HG03457 (cell line): ENCODE measurements around the gene DDX56.
"Not testable (repeated sequence)": the region's sequence is repeated elsewhere in the genome, so short reads cannot be mapped to it uniquely, and the experiment has no call there.

Source experiments
- ATAC-seq: cut with Tn5 transposase; IDR thresholded peaks from one replicate; pipeline ENCODE4 v1.9.1; 2021; ENCODE audit warnings: moderate number of reproducible peaks; ENCODE audit not compliant: unreplicated experiment

Gene DDX56

DNA sequence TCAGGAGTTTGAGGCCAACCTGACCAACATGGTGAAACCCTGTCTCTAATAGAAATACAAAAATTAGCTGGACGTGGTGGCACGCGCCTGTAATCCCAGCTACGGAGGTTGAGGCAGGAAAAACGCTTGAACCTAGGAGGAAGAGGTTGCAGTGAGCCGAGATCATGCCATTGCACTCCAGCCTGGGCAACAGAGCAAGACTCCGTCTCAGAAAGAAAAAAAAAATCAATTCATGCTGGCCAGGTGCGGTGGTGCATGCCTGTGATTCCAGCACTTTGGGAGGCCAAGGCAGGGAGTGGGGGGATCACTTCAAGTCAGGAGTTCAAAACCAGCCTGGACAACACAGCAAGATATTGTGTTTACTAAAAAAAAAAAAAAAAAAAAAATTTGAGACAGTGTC lies 23.5 kb upstream of the DDX56 start:
- ATAC-seq, result not testable (repeated sequence)

DNA sequence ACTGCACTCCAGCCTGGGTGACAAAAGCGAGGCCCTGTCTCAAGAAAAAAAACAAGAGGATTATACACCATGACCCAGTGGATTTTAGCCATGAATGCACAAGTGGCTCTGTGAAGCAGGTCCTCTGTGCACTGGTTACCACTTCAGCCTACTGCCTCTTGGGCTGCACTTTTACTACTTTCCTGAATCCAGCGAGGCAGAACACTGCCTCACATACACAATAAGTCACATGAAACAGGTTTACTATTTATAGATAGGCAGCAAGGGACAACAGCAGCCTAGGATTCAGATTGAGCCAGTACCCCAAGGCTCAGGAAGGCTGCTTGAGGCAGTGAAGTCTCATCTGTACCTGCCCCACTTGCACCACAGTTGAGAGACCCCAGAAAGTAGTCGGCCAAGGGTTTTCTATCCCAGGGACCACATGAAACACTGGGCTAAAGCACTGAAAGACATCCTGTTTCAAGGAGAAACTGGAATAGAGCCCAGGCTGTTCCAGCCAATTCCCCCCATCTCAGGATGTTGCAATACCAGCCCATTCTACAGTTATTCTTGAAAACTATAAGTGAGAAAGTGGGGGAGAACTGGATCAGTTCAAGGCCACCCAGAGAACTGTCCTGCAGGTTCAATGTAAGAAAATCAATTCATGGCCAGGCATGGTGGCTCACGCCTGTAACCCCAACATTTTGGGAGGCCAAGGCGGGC lies 22.4 kb upstream of the DDX56 start:
- no peak for ATAC-seq

GRCh38 chr7:44590910-44591309 lies 17.2 kb upstream of the DDX56 start:
- no peak for ATAC-seq

DNA sequence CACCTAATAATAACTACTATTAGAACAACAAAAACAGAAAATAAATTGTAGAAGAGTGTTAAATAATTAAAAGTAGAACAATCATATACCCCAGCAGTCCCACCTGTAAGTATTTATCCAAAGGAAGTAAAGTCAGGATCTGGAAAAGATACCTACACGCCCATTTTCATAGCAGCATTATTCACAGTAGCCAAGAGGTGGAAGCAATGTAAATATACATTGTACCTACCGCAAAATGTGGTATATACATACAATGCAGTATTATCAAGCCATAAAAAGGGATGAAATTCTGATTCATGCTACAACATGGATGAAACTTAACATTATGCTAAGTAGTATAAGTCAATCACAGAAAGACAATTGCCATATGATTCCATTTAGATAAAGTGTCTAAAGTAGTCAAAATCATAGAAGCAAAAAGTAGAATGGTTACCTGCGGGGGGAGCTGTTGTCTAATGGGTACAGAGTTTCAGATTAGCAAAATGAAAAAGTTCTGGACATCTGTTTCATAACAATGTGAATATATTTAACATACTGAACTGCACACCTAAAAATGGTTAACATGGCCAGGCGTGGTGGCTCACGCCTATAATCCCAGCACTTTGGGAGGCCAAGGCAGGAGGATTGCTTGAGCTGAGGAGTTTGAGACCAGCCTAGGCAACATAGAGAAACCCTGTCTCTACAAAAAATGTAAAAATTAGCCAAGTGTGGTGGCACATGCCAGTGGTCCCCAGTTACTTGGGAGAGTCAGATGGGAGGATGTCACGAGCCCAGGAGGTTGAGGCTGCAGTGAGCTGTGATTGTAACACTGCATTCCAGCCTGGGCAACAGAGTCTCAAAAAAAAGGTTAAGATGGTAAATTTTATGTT lies 14.4 kb upstream of the DDX56 start:
- no peak for ATAC-seq

DNA sequence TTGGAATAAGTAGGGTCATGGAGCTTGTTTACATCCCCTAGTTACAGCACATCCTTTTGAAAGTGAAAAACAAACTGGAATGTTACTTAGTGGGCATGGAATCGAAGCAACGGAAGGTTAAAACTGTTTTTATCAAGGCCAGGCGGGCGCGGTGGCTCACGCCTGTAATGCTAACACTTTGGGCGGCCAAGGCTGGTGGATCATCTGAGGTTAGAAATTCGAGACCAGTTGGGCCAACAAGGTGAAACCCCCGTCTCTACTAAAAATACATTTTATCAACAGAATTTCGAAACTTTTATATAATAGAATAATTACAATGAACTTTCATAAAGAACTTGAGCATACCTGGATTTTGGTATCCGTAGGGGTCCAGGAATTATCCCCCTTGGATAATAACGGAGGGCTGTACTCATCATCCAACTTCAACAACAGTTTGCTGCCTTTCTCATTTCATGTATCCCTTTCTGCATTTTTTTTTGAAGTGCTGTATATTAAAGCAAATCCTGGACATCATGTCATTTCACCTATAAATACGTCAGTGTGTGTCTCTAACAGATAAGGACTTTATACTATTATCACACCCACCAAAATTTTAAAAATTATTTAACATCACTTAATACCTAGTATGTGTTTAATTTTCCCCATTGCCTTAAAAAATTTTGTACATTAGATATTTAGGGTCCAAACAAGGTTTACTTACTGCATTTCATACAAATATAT lies 9.6 kb upstream of the DDX56 start:
- no peak for ATAC-seq

DNA sequence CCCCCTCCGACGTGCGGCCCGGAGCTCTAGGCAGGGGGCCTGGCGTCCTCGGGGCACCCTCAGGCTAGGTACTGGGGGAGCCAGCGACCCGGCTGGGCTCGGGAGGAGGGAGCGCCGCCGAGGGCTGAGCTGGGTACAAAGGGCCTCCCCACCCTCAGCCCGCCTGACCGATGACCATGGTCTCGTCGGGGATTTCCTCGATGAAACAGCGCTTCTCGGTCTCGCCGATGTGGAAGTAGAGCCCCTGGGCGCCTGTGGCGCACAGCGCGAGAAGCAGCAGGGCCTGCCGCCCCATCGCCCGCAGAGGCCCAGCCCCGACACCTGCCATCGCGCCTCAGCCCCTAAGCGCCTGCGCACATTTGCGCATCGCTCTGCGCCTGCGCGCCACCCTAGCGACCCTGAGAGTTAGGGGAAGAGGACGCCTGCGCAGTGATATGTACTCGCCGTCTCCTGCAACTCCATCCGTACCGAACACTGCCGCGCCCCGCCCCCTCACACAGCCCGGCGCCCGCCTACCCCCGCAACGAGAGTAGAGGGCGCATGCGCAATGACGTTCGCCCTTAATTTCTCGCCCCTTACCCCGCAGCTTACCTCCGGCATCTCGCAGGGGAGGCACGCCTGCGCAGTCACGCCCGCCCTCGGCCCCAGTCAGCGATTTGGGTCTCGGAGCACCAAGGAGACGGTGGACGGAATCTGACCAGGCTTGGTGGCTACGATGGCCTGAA lies 8.3 kb upstream of the DDX56 start, which contains the start of gene TMED4:
TMED4 (minus strand) TSS at position 353 of the 725 bp plus-strand sequence; CDS start at position 328, 25 bp downstream.
- ATAC-seq, result peak; percentile 68

DNA sequence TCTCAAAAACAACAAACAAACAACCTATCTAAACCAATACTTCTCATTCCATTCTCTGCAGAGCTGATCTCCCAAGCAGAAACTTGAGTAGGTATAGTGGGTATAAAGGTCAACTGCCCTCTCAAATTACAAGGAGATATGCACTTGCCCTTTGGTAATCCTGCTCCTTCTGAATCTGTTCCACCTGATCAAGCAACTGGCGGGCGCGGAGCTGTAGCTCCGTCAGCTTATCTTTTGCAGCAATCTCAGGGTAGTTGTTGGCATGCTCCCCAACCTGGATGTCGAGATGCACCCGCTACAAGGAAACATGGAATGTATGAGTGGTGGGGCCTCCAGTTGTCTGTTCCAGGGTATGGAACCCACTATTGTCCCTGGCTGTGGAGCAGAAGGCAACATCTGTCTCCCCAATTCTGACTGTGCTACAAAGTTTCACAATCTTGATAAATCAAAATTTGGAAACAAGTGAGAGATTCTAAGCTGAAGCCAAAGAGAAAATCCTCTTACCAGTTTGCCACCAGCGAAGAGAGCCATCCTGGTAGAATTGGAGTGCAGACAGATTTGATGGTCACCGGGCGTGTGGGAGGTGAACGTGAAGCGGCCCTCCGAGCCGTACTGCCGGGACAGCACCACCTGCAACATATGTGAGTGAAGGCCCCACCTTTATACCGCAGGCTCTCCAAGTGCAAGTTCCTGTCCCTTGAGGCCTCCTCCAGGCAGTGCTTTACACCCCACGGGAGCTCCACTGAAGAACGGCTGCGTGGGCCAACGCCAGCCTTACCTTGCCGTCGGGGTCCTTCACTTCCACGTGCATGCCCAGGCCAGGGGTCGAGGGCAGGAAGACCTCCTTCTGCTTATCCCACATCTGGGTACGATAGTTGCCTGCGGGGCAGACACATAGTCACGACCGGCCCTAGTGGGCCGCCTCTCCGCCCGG lies 7.5 kb upstream of the DDX56 start:
- ATAC-seq, result peak; percentile 25

- no peak for ATAC-seq
Measured at GRCh38 chr7:44576228-44576627, 2.5 kb upstream of the DDX56 start.

DNA sequence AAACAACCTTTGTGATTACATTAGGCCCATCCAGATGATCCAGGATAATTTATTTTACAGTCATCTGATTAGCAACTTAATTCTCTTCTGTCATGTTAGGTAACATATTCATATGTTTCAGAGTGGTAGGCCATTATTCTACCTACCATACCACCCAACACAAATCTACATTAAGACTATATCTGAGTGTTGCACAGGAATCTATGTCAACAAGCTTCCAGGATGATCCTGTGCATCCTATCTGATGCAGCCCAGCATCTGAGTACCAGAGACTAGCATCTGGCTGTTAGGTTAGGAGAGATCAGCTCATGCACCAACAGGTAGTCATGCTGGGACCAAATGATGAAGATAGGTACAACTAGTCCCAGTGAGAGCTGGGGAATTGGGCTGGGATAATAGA lies 1.3 kb upstream of the DDX56 start:
- ATAC-seq, result no peak

DNA sequence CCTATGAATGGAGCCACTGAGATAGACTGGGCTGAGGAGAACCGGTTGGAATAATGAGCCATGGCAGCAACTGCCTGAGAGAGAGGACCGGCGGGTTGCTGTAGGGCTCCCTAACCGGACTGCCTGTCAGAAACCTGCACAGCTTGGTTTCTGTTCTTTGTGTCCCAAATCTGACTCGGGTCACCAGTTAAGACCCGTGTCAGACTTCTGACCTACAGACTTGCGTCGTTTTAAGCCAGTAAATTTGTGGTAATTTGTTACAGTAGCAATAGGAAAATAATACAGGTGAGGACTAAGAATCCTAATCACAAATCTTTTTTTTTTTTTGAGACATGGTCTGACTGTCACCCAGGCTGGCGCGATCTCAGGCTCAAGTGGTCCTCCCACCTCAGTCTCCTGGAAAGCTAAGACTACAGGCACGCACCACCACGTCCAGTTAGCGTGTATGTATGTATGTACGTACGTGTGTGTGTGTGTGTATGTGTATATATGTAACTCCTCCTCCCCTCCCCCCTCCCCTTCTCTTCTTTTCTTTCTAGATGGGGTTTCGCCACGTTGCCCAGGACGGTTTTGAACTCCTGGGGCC lies 672 bp upstream of the DDX56 start:
- ATAC-seq, result no peak

DNA sequence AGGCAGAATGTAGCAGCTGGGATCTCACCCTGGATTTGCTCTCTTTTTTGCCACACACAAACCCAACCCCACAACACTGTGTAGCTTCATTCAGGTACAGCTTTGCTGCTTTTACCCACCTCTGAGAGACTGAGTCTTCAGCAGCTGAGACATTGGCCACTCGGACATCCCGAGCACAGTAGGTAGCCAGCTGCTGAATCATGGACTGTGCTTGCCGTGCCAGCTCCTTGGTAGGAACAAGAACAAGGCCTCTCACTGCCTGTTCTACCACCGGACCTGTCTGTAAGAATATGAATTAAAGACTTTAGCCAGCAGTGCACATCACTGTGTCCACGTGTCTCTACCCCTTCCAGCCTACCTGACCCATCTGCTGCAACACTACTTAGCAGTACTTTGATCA lies 937 bp downstream of the DDX56 start:
- ATAC-seq, result no peak

DNA sequence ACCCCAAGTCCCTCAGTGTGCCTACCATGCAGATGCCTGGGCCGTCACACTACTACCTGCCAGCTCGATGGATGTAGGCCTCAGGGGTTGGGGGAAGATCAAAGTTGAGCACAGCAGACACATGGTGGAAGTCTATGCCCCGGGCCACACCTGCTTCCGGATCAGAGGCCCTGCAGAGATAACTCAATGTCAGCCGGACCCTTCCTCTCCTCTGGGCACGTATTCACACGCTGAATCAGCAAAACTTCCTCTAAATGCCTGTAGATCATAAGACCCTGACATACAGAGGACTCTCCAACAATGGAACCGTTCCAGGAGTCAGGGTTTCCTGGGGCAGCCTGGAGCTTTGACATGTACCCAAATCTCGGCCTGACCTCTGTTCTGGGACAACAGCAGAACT lies 3.7 kb downstream of the DDX56 start:
- no peak for ATAC-seq

- no peak for ATAC-seq
Measured at GRCh38 chr7:44568771-44569560, 4.7 kb downstream of the DDX56 start.

DNA sequence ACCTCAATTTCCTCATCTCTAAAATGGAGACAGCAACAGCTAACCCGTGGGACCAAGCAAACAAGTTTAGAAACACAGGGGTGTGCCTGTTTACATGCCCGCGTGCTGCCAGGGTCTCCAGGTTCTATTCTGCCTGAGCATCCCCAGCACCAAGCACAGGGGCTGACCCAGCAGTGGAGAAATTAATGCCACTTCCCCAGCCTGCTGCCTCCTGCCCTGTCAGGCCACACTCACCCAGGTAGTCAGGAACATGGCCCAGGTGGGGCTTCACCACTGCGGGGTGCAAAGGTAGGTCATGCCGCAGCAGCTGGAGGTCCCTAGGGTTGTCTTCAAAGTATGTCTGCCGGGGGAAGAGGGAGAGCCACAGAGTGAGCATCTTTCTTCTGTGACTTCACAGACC lies 5.8 kb downstream of the DDX56 start:
- ATAC-seq, result no peak

GRCh38 chr7:44566680-44567079 lies 7.0 kb downstream of the DDX56 start:
- ATAC-seq, result no peak

DNA sequence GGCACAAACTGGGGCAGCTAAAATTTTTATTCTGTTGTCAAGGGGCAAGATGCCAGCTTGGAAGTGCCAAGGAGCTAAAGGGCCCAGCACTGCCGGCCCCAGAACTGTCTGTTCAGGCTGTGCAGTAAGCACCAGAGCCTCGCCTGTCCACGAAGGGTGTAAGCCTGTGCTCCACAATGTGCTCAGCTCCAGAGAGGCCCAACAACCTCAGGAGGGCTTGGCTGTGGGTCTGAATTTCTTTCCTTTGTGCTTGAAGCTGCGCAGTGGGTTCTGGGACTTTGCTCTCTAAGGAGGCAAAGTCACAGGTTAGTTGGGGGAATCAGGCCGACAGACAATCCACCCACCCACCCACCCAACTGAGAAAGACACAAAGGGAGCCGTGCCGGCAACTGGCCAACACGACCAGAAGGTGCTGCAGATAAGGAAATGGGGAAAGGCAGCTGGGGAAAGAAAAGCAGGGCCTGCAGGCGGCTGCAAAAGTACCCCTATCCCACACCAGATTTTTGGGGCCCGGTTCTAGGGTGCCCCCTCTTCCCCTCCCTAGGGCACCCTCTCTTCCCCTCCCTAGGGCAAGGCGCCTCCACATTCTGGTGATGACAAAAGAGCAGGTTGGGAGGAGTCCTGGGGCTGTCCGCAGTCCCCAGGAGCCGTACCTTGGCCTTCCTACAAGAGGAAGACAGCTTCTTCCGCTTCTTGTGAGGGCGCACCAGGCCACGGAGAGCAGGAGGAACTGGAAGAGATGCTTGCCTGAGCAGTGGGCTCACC lies 7.7 kb downstream of the DDX56 start:
- ATAC-seq, result no peak

GRCh38 chr7:44565097-44565794 lies 8.5 kb downstream of the DDX56 start:
- ATAC-seq, result no peak
